SH-SY5Y (cell line): ENCODE data around the gene SLC23A1.

Experiments
- GATA2 ChIP-seq: IDR thresholded peaks from 2 replicates; pipeline ENCODE4 v1.6.1; 2011; ENCODE audit warnings: mild to moderate bottlenecking, low read depth, low read length
- GATA3 ChIP-seq: IDR thresholded peaks from 2 replicates; pipeline ENCODE4 v1.6.1; 2011; ENCODE audit warnings: low read depth, mild to moderate bottlenecking, low read length, moderate library complexity

GRCh38 chr5:139417214-139417613, 34.1 kb upstream of the SLC23A1 start:
- TF ChIP-seq GATA2 (no peak), GATA3 (no peak)
